ENCODE results near the gene HASPIN. TPM values are rescaled to one million over a fixed set of nuclear protein-coding genes. Genes with fewer than 3 reads are reported as not detected.

The HASPIN gene
- 14.8 to 19.7 TPM (median 15.7 TPM) in 5 replicates for total RNA-seq (2022; extraction: Qiagen RNA extraction; ENCODE audit: low read depth)

GRCh38 chr17:3723556-3724377 lies at the start of gene HASPIN:
Gene HASPIN (plus strand): TSS chr17:3723903. CDS start chr17:3723936, 33 bp downstream.

GRCh38 chr17:3695723-3696411 lies 27.8 kb upstream of the HASPIN start, which contains the start of gene P2RX5:
Gene P2RX5 (minus strand): TSS chr17:3696155. CDS start chr17:3696005, 150 bp downstream.

Other genes starting within 250 kb of the HASPIN start
- gene ASPA, start 247.9 kb upstream of the HASPIN start, total RNA-seq (2022; extraction: Qiagen RNA extraction; ENCODE audit: low read depth), result not detected in 5 replicates
- gene TRPV3, start 166.1 kb upstream of the HASPIN start, total RNA-seq (2022; extraction: Qiagen RNA extraction; ENCODE audit: low read depth), result 0.18 to 0.44 TPM (median 0.41 TPM) in 5 replicates
- gene TRPV1, start 114.5 kb upstream of the HASPIN start, total RNA-seq (2022; extraction: Qiagen RNA extraction; ENCODE audit: low read depth), result 3.6 to 5.2 TPM (median 4.6 TPM) in 5 replicates
- gene SHPK, start 87.7 kb upstream of the HASPIN start, total RNA-seq (2022; extraction: Qiagen RNA extraction; ENCODE audit: low read depth), result 12.4 to 17.6 TPM (median 15.0 TPM) in 5 replicates
- 14.0 to 16.5 TPM (median 14.8 TPM) in 5 replicates for gene CTNS, start 87.1 kb upstream of the HASPIN start, total RNA-seq (2022; extraction: Qiagen RNA extraction; ENCODE audit: low read depth)
- 304 to 331 TPM (median 314 TPM) in 5 replicates for gene TAX1BP3, start 55.3 kb upstream of the HASPIN start, total RNA-seq (2022; extraction: Qiagen RNA extraction; ENCODE audit: low read depth)
- gene EMC6, start 55.1 kb upstream of the HASPIN start, total RNA-seq (2022; extraction: Qiagen RNA extraction; ENCODE audit: low read depth), result 99.6 to 155 TPM (median 149 TPM) in 5 replicates
- gene P2RX5, start 27.7 kb upstream of the HASPIN start, total RNA-seq (2022; extraction: Qiagen RNA extraction; ENCODE audit: low read depth), result 12.3 to 23.6 TPM (median 21.9 TPM) in 5 replicates
- gene ITGAE, start 77.3 kb downstream of the HASPIN start, total RNA-seq (2022; extraction: Qiagen RNA extraction; ENCODE audit: low read depth), result 88.1 to 104 TPM (median 96.7 TPM) in 5 replicates
- 31.5 to 35.7 TPM (median 33.5 TPM) in 5 replicates for gene NCBP3, start 122.3 kb downstream of the HASPIN start, total RNA-seq (2022; extraction: Qiagen RNA extraction; ENCODE audit: low read depth)
- 14.2 to 20.4 TPM (median 16.5 TPM) in 5 replicates for gene CAMKK1, start 169.2 kb downstream of the HASPIN start, total RNA-seq (2022; extraction: Qiagen RNA extraction; ENCODE audit: low read depth)
- 0.03 TPM in 2 of 5 replicates, not detected in the others for gene P2RX1, start 192.6 kb downstream of the HASPIN start, total RNA-seq (2022; extraction: Qiagen RNA extraction; ENCODE audit: low read depth)
- gene ATP2A3, start 240.5 kb downstream of the HASPIN start, total RNA-seq (2022; extraction: Qiagen RNA extraction; ENCODE audit: low read depth), result 3.3 to 4.9 TPM (median 4.5 TPM) in 5 replicates